Measurements from ENCODE around the gene CFDP1.

GRCh38 chr16:75251280-75252048 is 181.8 kb downstream of the CFDP1 start, which contains the start of gene BCAR1:
- no peak for TF ChIP-seq EP300 (IDR thresholded peaks at IDR 0.05)
- TF ChIP-seq, protein P1, sequence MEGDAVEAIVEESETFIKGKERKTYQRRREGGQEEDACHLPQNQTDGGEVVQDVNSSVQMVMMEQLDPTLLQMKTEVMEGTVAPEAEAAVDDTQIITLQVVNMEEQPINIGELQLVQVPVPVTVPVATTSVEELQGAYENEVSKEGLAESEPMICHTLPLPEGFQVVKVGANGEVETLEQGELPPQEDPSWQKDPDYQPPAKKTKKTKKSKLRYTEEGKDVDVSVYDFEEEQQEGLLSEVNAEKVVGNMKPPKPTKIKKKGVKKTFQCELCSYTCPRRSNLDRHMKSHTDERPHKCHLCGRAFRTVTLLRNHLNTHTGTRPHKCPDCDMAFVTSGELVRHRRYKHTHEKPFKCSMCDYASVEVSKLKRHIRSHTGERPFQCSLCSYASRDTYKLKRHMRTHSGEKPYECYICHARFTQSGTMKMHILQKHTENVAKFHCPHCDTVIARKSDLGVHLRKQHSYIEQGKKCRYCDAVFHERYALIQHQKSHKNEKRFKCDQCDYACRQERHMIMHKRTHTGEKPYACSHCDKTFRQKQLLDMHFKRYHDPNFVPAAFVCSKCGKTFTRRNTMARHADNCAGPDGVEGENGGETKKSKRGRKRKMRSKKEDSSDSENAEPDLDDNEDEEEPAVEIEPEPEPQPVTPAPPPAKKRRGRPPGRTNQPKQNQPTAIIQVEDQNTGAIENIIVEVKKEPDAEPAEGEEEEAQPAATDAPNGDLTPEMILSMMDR (IDR thresholded peaks at IDR 0.05), result no peak
- peak; percentile 22 to 64 for TF ChIP-seq POLR2A (IDR thresholded peaks at IDR 0.05)
- no peak for TF ChIP-seq POLR2AphosphoS5 (IDR thresholded peaks at IDR 0.05)

All from suprapubic skin (tissue), 4 donors.